ENCODE measurements around the gene ORAI2.
"Not testable (repeated sequence)": the region's sequence is repeated elsewhere in the genome, so short reads cannot be mapped to it uniquely, and the experiment has no call there.

Gene ORAI2

DNA sequence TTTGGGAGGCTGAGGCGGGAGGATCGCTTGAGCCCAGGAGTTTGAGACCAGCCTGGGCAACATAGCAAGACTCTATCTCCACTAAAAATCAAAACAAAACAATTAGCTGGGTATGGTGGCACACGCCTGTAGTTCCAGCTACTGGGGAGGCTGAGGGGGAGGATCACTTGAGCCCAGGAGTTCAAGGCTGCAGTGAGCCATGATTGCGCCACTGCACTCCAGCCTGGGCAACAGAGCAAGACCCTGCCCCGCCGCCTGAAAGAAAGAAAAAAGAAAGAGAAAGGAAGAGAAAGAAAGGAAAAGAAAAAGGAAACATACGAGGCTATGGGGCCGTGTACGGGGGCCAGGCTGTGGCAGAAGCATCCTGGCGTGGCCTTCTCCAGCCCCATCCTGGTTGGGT is 21.6 kb downstream of the ORAI2 start:
- H3K9ac ChIP-seq (ENCODE audit: low read length); H3K4me1 ChIP-seq (ENCODE audit: control insufficient read depth, insufficient read depth, low read length); H3K27me3 ChIP-seq (ENCODE audit: control insufficient read depth, insufficient read depth, low read length); H3K4me3 ChIP-seq (ENCODE audit: low read length); H3K27ac ChIP-seq (ENCODE audit: low read depth, low read length): not testable (repeated sequence)
- H3K36me3 ChIP-seq (ENCODE audit: control insufficient read depth, insufficient read depth, low read length), result peaks cover 12% of the 10 kb centered on the region

DNA sequence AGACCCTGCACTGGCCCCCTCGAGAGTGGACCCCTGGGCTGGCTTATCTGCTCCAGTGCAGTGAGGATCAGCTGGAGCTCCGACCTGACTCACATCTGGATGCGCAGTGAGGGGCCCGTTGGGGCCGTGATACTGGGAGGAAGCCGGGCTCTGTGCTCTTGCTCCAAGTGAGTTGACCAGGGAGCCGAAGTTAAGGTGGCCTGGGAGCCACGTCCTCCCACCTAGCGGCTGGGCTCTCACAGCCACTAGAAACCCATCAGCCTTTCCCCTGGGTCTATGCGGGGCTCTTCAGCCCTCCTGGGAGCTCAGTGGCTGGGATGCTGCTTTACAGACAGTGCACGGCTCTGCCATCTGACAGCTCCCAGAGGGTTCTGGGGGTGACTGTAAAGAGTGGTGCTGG is 22.2 kb downstream of the ORAI2 start:
- H3K4me1 ChIP-seq (ENCODE audit: control insufficient read depth, insufficient read depth, low read length), result no peaks in the 10 kb centered on the region
- peaks cover 14% of the 10 kb centered on the region for H3K36me3 ChIP-seq (ENCODE audit: control insufficient read depth, insufficient read depth, low read length)
- H3K27ac ChIP-seq (ENCODE audit: low read depth, low read length), result no peak overlapping the region
- no peaks in the 10 kb centered on the region for H3K27me3 ChIP-seq (ENCODE audit: control insufficient read depth, insufficient read depth, low read length)
- no peak overlapping the region for H3K4me3 ChIP-seq (ENCODE audit: low read length)
- no peak overlapping the region for H3K9ac ChIP-seq (ENCODE audit: low read length)

DNA sequence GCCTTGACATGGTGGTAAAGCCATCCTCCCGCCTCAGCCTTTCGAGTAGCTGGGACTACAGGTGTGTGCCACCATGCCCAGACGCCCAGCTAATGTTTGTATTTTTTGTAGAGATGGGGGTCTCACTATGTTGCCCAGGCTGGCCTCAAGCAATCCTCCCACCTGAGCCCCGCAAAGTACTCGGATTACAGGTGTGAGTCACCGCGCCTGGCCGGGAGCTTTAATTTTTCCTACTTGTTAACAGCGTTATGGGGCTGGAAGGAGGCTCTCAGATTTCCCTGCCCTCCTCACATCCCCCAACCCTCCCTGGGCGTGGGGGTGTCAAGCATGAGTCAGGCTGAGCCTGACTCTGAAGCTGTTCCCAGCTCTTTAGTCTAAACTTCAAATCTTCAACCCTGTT is 23.0 kb downstream of the ORAI2 start:
- Histone ChIP-seq H3K36me3 (ENCODE audit: control insufficient read depth, insufficient read depth, low read length) (peaks cover 14% of the 10 kb centered on the region), H3K4me3 (ENCODE audit: low read length) (no peak overlapping the region), H3K27me3 (ENCODE audit: control insufficient read depth, insufficient read depth, low read length) (no peaks in the 10 kb centered on the region), H3K9ac (ENCODE audit: low read length) (no peak overlapping the region), H3K4me1 (ENCODE audit: control insufficient read depth, insufficient read depth, low read length) (no peaks in the 10 kb centered on the region), H3K27ac (ENCODE audit: low read depth, low read length) (no peak overlapping the region)

- H3K27me3 ChIP-seq (ENCODE audit: control insufficient read depth, insufficient read depth, low read length), result no peaks in the 10 kb centered on the region
- H3K36me3 ChIP-seq (ENCODE audit: control insufficient read depth, insufficient read depth, low read length), result peaks cover 14% of the 10 kb centered on the region
- no peak overlapping the region for H3K9ac ChIP-seq (ENCODE audit: low read length)
- no peak overlapping the region for H3K4me3 ChIP-seq (ENCODE audit: low read length)
- H3K4me1 ChIP-seq (ENCODE audit: control insufficient read depth, insufficient read depth, low read length), result no peaks in the 10 kb centered on the region
- no peak overlapping the region for H3K27ac ChIP-seq (ENCODE audit: low read depth, low read length)
Measured at GRCh38 chr7:102457352-102457924, 24.1 kb downstream of the ORAI2 start.

DNA sequence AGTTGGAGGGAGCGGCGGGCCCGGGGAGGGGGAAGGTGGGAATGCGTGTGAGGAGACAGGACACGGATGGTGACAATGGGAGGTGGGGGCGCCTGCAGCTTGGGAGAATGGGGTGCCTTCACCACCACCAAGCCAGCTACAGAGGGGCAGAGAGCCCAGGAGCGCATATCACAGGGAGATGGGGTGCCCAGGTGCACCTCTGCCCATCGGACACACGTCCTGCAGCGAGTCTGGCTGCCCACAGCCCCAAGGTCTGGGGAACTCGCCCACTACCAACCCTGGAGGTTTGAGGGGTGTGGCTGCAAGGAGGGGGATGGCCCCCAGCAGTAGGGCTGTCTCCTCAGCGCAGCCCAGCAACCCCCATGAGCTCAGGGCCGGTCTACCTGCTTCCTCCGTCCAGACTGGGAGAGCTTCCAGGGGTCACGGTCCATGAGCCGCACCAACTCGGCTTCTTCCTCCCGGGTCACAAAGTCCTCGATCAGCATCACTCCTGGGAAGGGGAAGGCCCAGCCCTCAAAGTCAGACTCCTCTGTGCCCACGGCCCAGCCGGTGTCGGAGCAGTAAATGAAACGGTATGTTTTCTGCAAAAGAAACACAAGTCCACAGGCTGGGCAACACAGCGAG is 26.0 kb downstream of the ORAI2 start:
- Histone ChIP-seq H3K4me3 (ENCODE audit: low read length) (no peak overlapping the region), H3K4me1 (ENCODE audit: control insufficient read depth, insufficient read depth, low read length) (peaks cover 5% of the 10 kb centered on the region), H3K9ac (ENCODE audit: low read length) (no peak overlapping the region), H3K36me3 (ENCODE audit: control insufficient read depth, insufficient read depth, low read length) (peaks cover 14% of the 10 kb centered on the region), H3K27ac (ENCODE audit: low read depth, low read length) (no peak overlapping the region), H3K27me3 (ENCODE audit: control insufficient read depth, insufficient read depth, low read length) (no peaks in the 10 kb centered on the region)

DNA sequence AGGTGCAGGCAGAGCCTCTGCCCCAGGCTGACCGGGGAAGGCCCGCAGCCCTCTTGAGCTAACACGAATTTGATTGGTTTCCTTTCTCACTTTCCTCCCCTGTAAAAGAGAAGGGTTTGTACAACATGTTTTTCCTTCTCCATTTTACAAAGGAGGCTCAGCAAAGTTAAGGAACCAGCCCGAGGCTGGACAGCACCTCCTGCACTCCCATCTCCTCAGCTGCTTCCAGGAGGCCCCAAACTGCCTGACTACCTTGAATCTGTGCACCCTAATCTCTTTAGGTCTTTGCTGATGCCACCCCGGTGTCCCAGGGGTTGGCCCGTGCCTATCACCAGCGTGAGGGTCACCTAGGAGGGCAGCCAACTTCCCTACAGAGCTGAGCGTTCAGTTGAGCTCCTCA is 27.1 kb downstream of the ORAI2 start:
- Histone ChIP-seq H3K27ac (ENCODE audit: low read depth, low read length) (no peak overlapping the region), H3K4me1 (ENCODE audit: control insufficient read depth, insufficient read depth, low read length) (peaks cover 5% of the 10 kb centered on the region), H3K27me3 (ENCODE audit: control insufficient read depth, insufficient read depth, low read length) (no peaks in the 10 kb centered on the region), H3K4me3 (ENCODE audit: low read length) (no peak overlapping the region), H3K9ac (ENCODE audit: low read length) (no peak overlapping the region), H3K36me3 (ENCODE audit: control insufficient read depth, insufficient read depth, low read length) (peaks cover 14% of the 10 kb centered on the region)

DNA sequence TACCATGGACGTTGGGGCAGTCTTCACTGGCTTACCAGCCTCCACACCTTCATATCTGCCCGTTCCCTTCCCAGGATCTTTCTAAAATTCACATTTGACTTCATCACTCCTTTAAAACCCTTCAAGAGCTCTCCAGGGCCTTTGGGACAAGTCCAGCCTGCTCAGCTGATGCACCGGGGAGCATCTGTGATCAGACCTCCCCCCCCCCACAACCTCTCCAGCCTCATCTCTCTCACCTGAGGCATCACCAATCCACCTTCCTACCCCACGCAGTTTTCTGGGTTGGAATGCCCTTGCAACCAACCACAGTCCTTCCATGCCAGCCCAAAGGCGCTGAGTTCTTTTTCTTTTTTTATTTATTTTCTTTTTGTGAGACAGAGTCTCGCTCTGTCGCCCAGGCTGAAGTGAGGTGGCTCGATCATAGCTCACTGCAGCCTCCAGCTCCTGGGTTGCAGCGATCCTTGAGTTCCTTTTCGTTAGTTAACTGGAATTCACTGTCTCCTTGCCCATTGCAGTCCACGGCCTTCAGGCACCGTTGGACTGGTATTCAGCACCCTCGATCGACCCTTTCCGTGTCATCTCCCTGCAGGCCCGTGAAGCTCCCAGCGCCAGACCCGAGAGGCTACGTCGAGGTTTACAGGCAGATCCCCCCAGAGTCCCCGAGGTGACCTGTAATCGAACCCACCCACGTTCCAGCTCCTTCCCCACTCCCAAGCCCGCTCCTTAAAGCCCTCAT is 30.6 kb downstream of the ORAI2 start:
- no peaks in the 10 kb centered on the region for H3K27me3 ChIP-seq (ENCODE audit: control insufficient read depth, insufficient read depth, low read length)

GRCh38 chr7:102464577-102465280 is 31.4 kb downstream of the ORAI2 start, which contains the start of the genes ALKBH4 and LRWD1:
ALKBH4 (minus strand) TSS chr7:102464863; CDS start chr7:102464836, 27 bp downstream.
LRWD1 (plus strand) TSS chr7:102464984; CDS start chr7:102465081, 97 bp downstream.
- peaks cover 12% of the 10 kb centered on the region for H3K4me1 ChIP-seq (ENCODE audit: control insufficient read depth, insufficient read depth, low read length)
- H3K9ac ChIP-seq (ENCODE audit: low read length), result peak within 1 kb of the TSS; percentile 75
- H3K4me3 ChIP-seq (ENCODE audit: low read length), result peak within 1 kb of the TSS; percentile 82
- no peaks in the 10 kb centered on the region for H3K27me3 ChIP-seq (ENCODE audit: control insufficient read depth, insufficient read depth, low read length)
- H3K36me3 ChIP-seq (ENCODE audit: control insufficient read depth, insufficient read depth, low read length), result peaks cover 3% of the 10 kb centered on the region
- peak within 1 kb of the TSS; percentile 41 for H3K27ac ChIP-seq (ENCODE audit: low read depth, low read length)

More for the DNA sequence above, 30.6 kb downstream of the ORAI2 start:
- peaks cover 3% of the 10 kb centered on the region for H3K36me3 ChIP-seq (ENCODE audit: control insufficient read depth, insufficient read depth, low read length)
- H3K27ac ChIP-seq (ENCODE audit: low read depth, low read length), result peak overlapping the region; percentile 41
- H3K4me1 ChIP-seq (ENCODE audit: control insufficient read depth, insufficient read depth, low read length), result peaks cover 12% of the 10 kb centered on the region
- H3K9ac ChIP-seq (ENCODE audit: low read length), result peak overlapping the region; percentile 75
- peak overlapping the region; percentile 82 for H3K4me3 ChIP-seq (ENCODE audit: low read length)

DNA sequence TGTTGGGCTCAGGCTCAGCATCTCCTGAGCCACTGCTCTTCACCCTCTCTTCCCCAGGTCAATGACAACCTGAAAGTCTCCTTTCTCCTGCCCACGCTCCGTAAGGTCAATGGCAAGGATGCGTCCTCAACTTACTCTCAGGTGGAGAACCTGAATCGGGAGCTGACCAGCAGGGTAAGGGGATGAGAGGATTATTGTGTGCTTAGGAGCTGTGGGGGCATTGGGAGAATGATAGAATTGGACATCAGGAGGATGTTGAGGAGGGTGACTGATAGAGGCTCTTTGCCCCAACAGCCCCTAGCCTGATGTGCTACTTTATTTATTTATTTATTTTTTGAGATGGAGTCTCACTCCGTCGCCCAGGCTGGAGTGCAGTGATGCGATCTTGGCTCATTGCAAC is 32.7 kb downstream of the ORAI2 start:
- peaks cover 12% of the 10 kb centered on the region for H3K4me1 ChIP-seq (ENCODE audit: control insufficient read depth, insufficient read depth, low read length)

DNA sequence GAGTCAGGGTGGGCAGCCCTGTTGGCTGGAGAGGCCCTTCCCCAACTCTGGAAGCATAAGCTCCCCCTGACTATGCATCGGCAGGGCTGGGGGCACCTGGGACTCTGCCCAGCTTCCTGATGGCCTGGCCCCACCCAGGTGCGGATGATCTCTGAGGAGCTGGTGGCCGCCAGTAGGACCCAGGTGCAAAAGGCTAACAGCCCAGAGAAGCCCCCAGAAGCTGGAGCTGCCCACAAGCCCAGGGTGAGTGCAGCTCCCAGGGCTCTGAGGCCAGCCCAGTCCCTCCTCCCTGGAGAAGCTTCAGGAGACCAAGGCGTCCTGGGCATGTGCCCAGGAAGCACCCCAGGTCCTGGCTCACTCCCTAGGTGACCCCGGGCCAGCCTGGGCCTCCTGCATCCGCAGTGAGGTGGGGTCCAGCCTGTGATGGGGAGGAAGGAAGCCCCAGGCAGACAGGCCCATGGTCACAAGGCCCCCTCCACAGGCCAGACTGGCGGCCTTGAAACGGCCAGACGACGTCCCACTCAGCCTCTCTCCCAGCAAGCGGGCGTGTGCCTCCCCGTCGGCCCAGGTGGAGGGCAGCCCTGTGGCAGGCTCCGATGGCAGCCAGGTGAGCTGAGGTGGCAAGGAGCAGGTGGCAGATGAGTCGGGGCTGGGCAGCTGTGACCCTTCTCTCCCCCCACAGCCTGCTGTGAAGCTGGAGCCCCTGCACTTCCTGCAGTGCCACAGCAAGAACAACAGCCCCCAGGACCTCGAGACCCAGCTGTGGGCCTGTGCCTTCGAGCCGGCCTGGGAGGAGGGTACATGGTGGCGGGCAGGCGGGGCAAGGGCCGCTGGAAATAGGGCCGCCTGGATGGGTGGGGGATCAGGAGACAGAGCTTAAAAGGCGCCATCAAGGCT is 34.5 kb downstream of the ORAI2 start:
- H3K27ac ChIP-seq (ENCODE audit: low read depth, low read length), result no peak overlapping the region
- peaks cover 4% of the 10 kb centered on the region for H3K36me3 ChIP-seq (ENCODE audit: control insufficient read depth, insufficient read depth, low read length)
- H3K27me3 ChIP-seq (ENCODE audit: control insufficient read depth, insufficient read depth, low read length), result no peaks in the 10 kb centered on the region
- peaks cover 12% of the 10 kb centered on the region for H3K4me1 ChIP-seq (ENCODE audit: control insufficient read depth, insufficient read depth, low read length)
- no peak overlapping the region for H3K9ac ChIP-seq (ENCODE audit: low read length)
- H3K4me3 ChIP-seq (ENCODE audit: low read length), result no peak overlapping the region

More for the DNA sequence above, 32.7 kb downstream of the ORAI2 start:
- no peak overlapping the region for H3K27ac ChIP-seq (ENCODE audit: low read depth, low read length)
- no peaks in the 10 kb centered on the region for H3K36me3 ChIP-seq (ENCODE audit: control insufficient read depth, insufficient read depth, low read length)
- peak overlapping the region; percentile 82 for H3K4me3 ChIP-seq (ENCODE audit: low read length)
- no peak overlapping the region for H3K9ac ChIP-seq (ENCODE audit: low read length)
- H3K27me3 ChIP-seq (ENCODE audit: control insufficient read depth, insufficient read depth, low read length), result no peaks in the 10 kb centered on the region

- Histone ChIP-seq H3K36me3 (ENCODE audit: control insufficient read depth, insufficient read depth, low read length) (peaks cover 4% of the 10 kb centered on the region), H3K4me3 (ENCODE audit: low read length) (no peak overlapping the region), H3K4me1 (ENCODE audit: control insufficient read depth, insufficient read depth, low read length) (peaks cover 9% of the 10 kb centered on the region), H3K9ac (ENCODE audit: low read length) (no peak overlapping the region), H3K27ac (ENCODE audit: low read depth, low read length) (no peak overlapping the region), H3K27me3 (ENCODE audit: control insufficient read depth, insufficient read depth, low read length) (no peaks in the 10 kb centered on the region)
Measured at GRCh38 chr7:102468478-102469350, 35.3 kb downstream of the ORAI2 start.
